A549 treated with RU486 at 1 μM for 4 hours (cell line): ENCODE results near the gene RFPL1. TPM values are rescaled to one million over a fixed set of nuclear protein-coding genes. Genes with fewer than 3 reads are reported as not detected.

Experiments
- total RNA-seq: library from RNA; stranded (reverse); fragments of 200-300 nt; extraction: Qiagen RNA extraction; gene quantifications from 5 replicates; pipeline ENCODE4 v1.2.3, GENCODE V29; 2022; ENCODE audit warnings: low read depth

The RFPL1 gene
- not detected in 5 replicates for total RNA-seq

DNA sequence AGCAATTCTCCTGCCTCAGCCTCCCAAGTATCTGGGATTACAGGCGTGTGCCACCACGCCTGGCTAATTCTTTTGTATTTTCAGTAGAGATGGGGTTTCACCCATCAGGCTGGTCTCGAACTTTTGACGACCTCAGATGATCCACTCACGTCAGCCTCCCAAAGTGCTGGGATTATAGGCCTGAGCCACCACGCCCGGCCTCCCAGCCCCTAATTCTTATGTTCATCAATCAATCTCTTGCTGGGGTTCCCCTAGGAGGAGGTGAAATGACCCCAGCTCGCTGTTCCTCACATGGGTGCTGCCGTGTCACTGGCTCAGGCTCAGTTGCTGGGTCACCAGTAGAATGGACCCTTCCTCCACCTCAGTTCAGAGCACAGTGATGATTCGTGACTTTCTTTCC lies at the start of gene RFPL1:
Gene RFPL1, plus strand, starts transcription at position 301 of the 400 bp plus-strand sequence.

GRCh38 chr22:29479417-29480261 lies 41.3 kb downstream of the RFPL1 start, which contains the start of gene NEFH:
Gene NEFH (plus strand): TSS chr22:29480218. CDS start chr22:29480263, 45 bp downstream.

Other genes starting within 250 kb of the RFPL1 start
- 0.32 to 0.61 TPM (median 0.43 TPM) in 5 replicates for gene EMID1, start 232.7 kb upstream of the RFPL1 start, total RNA-seq
- 20.0 to 28.0 TPM (median 26.0 TPM) in 5 replicates for gene RHBDD3, start 170.6 kb upstream of the RFPL1 start, total RNA-seq
- 223 to 231 TPM (median 229 TPM) in 5 replicates for gene EWSR1, start 170.3 kb upstream of the RFPL1 start, total RNA-seq
- gene GAS2L1, start 131.9 kb upstream of the RFPL1 start, total RNA-seq, result 18.2 to 33.4 TPM (median 28.1 TPM) in 5 replicates
- gene RASL10A, start 122.9 kb upstream of the RFPL1 start, total RNA-seq, result 0.16 to 0.35 TPM (median 0.16 TPM) in 3 of 5 replicates, not detected in the others
- gene AP1B1, start 50.0 kb upstream of the RFPL1 start, total RNA-seq, result 23.0 to 27.7 TPM (median 26.0 TPM) in 5 replicates
- gene NEFH, start 41.6 kb downstream of the RFPL1 start, total RNA-seq, result 0.07 to 0.10 TPM (median 0.08 TPM) in 4 of 5 replicates, not detected in the other
- 28.8 to 33.3 TPM (median 31.2 TPM) in 5 replicates for gene THOC5, start 115.2 kb downstream of the RFPL1 start, total RNA-seq
- 59.2 to 68.0 TPM (median 63.2 TPM) in 5 replicates for gene NIPSNAP1, start 142.5 kb downstream of the RFPL1 start, total RNA-seq
- gene NF2, start 165.1 kb downstream of the RFPL1 start, total RNA-seq, result 12.2 to 17.8 TPM (median 15.0 TPM) in 5 replicates